ENCODE measurements around the gene SLC35E3.
"Not testable (repeated sequence)": the region's sequence is repeated elsewhere in the genome, so short reads cannot be mapped to it uniquely, and the experiment has no call there.

GRCh38 chr12:68802372-68802745, 56.4 kb downstream of the SLC35E3 start:
- TF ChIP-seq ZNF274 (IDR thresholded peaks at IDR 0.05; ENCODE audit: low read depth, low read length); SUZ12 (IDR thresholded peaks at IDR 0.05; ENCODE audit: extremely low read depth, insufficient read depth, insufficient read length): not testable (repeated sequence)
